ENCODE measurements around the gene SPAG16. TPM values are rescaled to one million over a fixed set of nuclear protein-coding genes. Genes with fewer than 3 reads are reported as not detected.

The SPAG16 gene
- total and polyA plus RNA-seq, 2 of the 13 experiments (the other 11 are each of a cell fraction or from before 2014, with no cell fraction given): 9.6 to 26.5 TPM

GRCh38 chr2:214410918-214411554 lies 1126.8 kb downstream of the SPAG16 start, which contains the start of gene VWC2L (continued):
- TF ChIP-seq ARNT (IDR thresholded peaks at IDR 0.05): no peak
- peak; percentile 93; the same call in 1 of the 2 replicates for TF ChIP-seq FLYWCH1 (CRISPR knock-in tag; IDR thresholded peaks at IDR 0.05)
- TF ChIP-seq ZNF468 (CRISPR knock-in tag; IDR thresholded peaks at IDR 0.05): no peak
- peak; percentile 72; the same call in 1 of the 2 replicates for TF ChIP-seq RFXAP (CRISPR knock-in tag; IDR thresholded peaks at IDR 0.05; ENCODE audit: borderline replicate concordance)
- no peak for TF ChIP-seq ZNF609 (CRISPR knock-in tag; IDR thresholded peaks at IDR 0.05; ENCODE audit: borderline replicate concordance)
- peak; percentile 24; the same call in 1 of the 2 replicates for TF ChIP-seq ZFP91 (CRISPR knock-in tag; IDR thresholded peaks at IDR 0.05; ENCODE audit: borderline replicate concordance)
- TF ChIP-seq ZNF605 (CRISPR knock-in tag; IDR thresholded peaks at IDR 0.05): peak; percentile 77; the same call in 1 of the 2 replicates
- TF ChIP-seq ZNF784 (CRISPR knock-in tag; IDR thresholded peaks at IDR 0.05; ENCODE audit: borderline replicate concordance): peak; percentile 82; the same call in 1 of the 2 replicates
- TF ChIP-seq KDM6A (CRISPR knock-in tag; IDR thresholded peaks at IDR 0.05; ENCODE audit: low read depth): no peak
- TF ChIP-seq ZFP36L1 (CRISPR knock-in tag; IDR thresholded peaks at IDR 0.05): 0 out of 2 replicates have a peak, but pooled peaks have one; percentile 71
- peak; percentile 79; the same call in 1 of the 2 replicates for TF ChIP-seq ZNF451 (CRISPR knock-in tag; IDR thresholded peaks at IDR 0.05)
- no peak for TF ChIP-seq RNF2 (conservative IDR thresholded peaks at IDR 0.05; ENCODE audit: low read depth)
- TF ChIP-seq ZNF282 (IDR thresholded peaks at IDR 0.05; ENCODE audit: partially characterized antibody): no peak
- peak; percentile 73; the same call in 1 of the 2 replicates for TF ChIP-seq ZNF142 (CRISPR knock-in tag; IDR thresholded peaks at IDR 0.05)
- peak; percentile 94 for TF ChIP-seq ETV6 (CRISPR knock-in tag; conservative IDR thresholded peaks at IDR 0.05)
- TF ChIP-seq ARNT2 (CRISPR knock-in tag; IDR thresholded peaks at IDR 0.05; ENCODE audit: low read depth): peak; percentile 85
